H1 (cell line): ENCODE measurements around the gene DUSP9. TPM values are rescaled to one million over a fixed set of nuclear protein-coding genes. Genes with fewer than 3 reads are reported as not detected.

Source experiments
- CHD7 ChIP-seq: fragments of 300-600 bp; sonication (generic); IDR thresholded peaks from 2 replicates; pipeline ENCODE4 v1.7.1; 2012; ENCODE audit warnings: low read length, moderate library complexity, mild to moderate bottlenecking, inconsistent platforms; ENCODE audit not compliant: insufficient replicate concordance
- polyA plus RNA-seq, 7 experiments: library from polyadenylated mRNA; depleted of rRNA in 3 of 7; stranded (reverse) in 5 of 7; unstranded in 2 of 7; fragments of >200 nt in 5 of 7; fragments of 200-250 nt in 2 of 7; gene quantifications; 1 replicate in 5 of 7; 2 replicates in 1 of 7; 4 replicates in 1 of 7; pipeline versions ENCODE4 v1.2.1 to v1.2.3, GENCODE V29; 2011 to 2013; ENCODE audit warnings: missing spikeins in 2 of 7, mixed read lengths in 2 of 7
- total RNA-seq: library from RNA; stranded (reverse); fragmentation: NEBNext Ultra II Directional; extraction: Animal tissue kit (Norgen Biotek cat#: 25700); gene quantifications from 2 replicates; pipeline ENCODE4 v1.2.1, GENCODE V29; 2021

Gene DUSP9
- total and polyA plus RNA-seq, 2 of the 8 experiments (the other 6 are each of a cell fraction or from before 2014, with no cell fraction given), result 0.80 to 1.1 TPM

GRCh38 chrX:153693216-153694086, 46.4 kb downstream of the DUSP9 start (continued):
- TF ChIP-seq CHD7, result no peak
- TF ChIP-seq, all 59 proteins: peak for 0
